Neural cell (in vitro differentiated cells): ENCODE data around the gene TCIRG1. TPM values are rescaled to one million over a fixed set of nuclear protein-coding genes. Genes with fewer than 3 reads are reported as not detected.

Experiments
- H2AFZ ChIP-seq: fragments of 200-600, 300-800 bp; sonication (generic), shearing (Covaris generic); 2 replicates; pipeline ENCODE4 v1.6.0; 2014; ENCODE audit warnings: low read depth, mild to moderate bottlenecking, antibody characterized with exemption, low read length, moderate library complexity
- H3F3A ChIP-seq: fragments of 200-600 bp; shearing (Covaris generic); 2 replicates; pipeline ENCODE4 v1.6.1; 2016; ENCODE audit warnings: mild to moderate bottlenecking, moderate library complexity, mixed read lengths, antibody characterized with exemption, low read length; ENCODE audit not compliant: insufficient read depth, poor library complexity, severe bottlenecking
- H3K27ac ChIP-seq: fragments of 200-600, 300-800 bp; sonication (generic), shearing (Covaris generic); 2 replicates; pipeline ENCODE4 v1.5.1; 2014; ENCODE audit warnings: mild to moderate bottlenecking, low read length, moderate library complexity
- H3K27me3 ChIP-seq: fragments of 300-800, 200-600 bp; sonication (generic), shearing (Covaris generic); 2 replicates; pipeline ENCODE4 v1.6.0; 2014; ENCODE audit warnings: mild to moderate bottlenecking, low read depth, low read length, moderate library complexity; ENCODE audit not compliant: insufficient read depth
- H3K36me3 ChIP-seq: fragments of 300-800, 200-600 bp; sonication (generic), shearing (Covaris generic); 2 replicates; pipeline ENCODE4 v1.5.1; 2014; ENCODE audit warnings: mild to moderate bottlenecking, antibody characterized with exemption, low read length, moderate library complexity; ENCODE audit not compliant: insufficient read depth
- H3K4me2 ChIP-seq: fragments of 300-800, 200-600 bp; sonication (generic), shearing (Covaris generic); 2 replicates; pipeline ENCODE4 v1.6.0; 2014; ENCODE audit warnings: mild to moderate bottlenecking, low read length
- H3K4me3 ChIP-seq: fragments of 300-800, 200-600 bp; sonication (generic), shearing (Covaris generic); 2 replicates; pipeline ENCODE4 v1.5.1; 2014; ENCODE audit warnings: mild to moderate bottlenecking, low read length, moderate library complexity
- H3K79me2 ChIP-seq: fragments of 200-600 bp; shearing (Covaris generic); replicated peaks from 2 replicates; pipeline ENCODE4 v1.6.0; 2014; ENCODE audit warnings: mild to moderate bottlenecking, low read length, moderate library complexity; ENCODE audit not compliant: insufficient read depth
- H3K9ac ChIP-seq: fragments of 300-800, 200-600 bp; sonication (generic), shearing (Covaris generic); 2 replicates; pipeline ENCODE4 v1.6.1; 2016; ENCODE audit warnings: mild to moderate bottlenecking, low read length, mixed read lengths
- H3K9me2 ChIP-seq: fragments of 200-600 bp; shearing (Covaris generic); 2 replicates; pipeline ENCODE4 v1.6.1; 2016; ENCODE audit warnings: mild to moderate bottlenecking, low read length, mixed read lengths; ENCODE audit not compliant: insufficient read depth
- H3K9me3 ChIP-seq: fragments of 200-600, 300-800 bp; sonication (generic), shearing (Covaris generic); 2 replicates; pipeline ENCODE4 v1.6.1; 2016; ENCODE audit warnings: mild to moderate bottlenecking, mixed run types, low read length, moderate library complexity, mixed read lengths
- H4K20me1 ChIP-seq: fragments of 200-600 bp; shearing (Covaris generic); 2 replicates; pipeline ENCODE4 v1.6.1; 2016; ENCODE audit warnings: mild to moderate bottlenecking, mixed run types; ENCODE audit not compliant: insufficient read depth
- CTCF ChIP-seq: fragments of 450-650 bp; IDR thresholded peaks from 2 replicates; pipeline ENCODE4 v1.5.1; 2014; ENCODE audit warnings: antibody characterized with exemption, mild to moderate bottlenecking, moderate library complexity; ENCODE audit not compliant: poor library complexity, severe bottlenecking
- EP300 ChIP-seq: fragments of 450-650 bp; conservative IDR thresholded peaks from 2 replicates; pipeline ENCODE4 v1.6.1; 2014; ENCODE audit warnings: antibody characterized with exemption, mild to moderate bottlenecking, moderate library complexity; ENCODE audit not compliant: poor library complexity, severe bottlenecking
- EZH2 ChIP-seq: fragments of 200-600, 300-800 bp; shearing (Covaris generic), sonication (generic); IDR thresholded peaks from 2 replicates; pipeline ENCODE4 v1.6.1; 2014; ENCODE audit warnings: antibody characterized with exemption, low read length, borderline replicate concordance, mild to moderate bottlenecking; ENCODE audit not compliant: insufficient read depth, poor library complexity, severe bottlenecking
- MXI1 ChIP-seq: fragments of 450-650 bp; conservative IDR thresholded peaks from 2 replicates; pipeline ENCODE4 v1.6.1; 2014; ENCODE audit warnings: antibody characterized with exemption, mild to moderate bottlenecking; ENCODE audit not compliant: poor library complexity, severe bottlenecking
- POLR2AphosphoS5 ChIP-seq: IDR thresholded peaks from 2 replicates; pipeline ENCODE4 v1.6.1; 2012
- RAD21 ChIP-seq: fragments of 450-650 bp; conservative IDR thresholded peaks from 2 replicates; pipeline ENCODE4 v1.6.1; 2014; ENCODE audit warnings: antibody characterized with exemption, mild to moderate bottlenecking, moderate library complexity
- REST ChIP-seq: IDR thresholded peaks from 2 replicates; pipeline ENCODE4 v1.6.1; 2012; ENCODE audit warnings: borderline replicate concordance
- SMC3 ChIP-seq: fragments of 450-650 bp; conservative IDR thresholded peaks from 2 replicates; pipeline ENCODE4 v1.6.1; 2014; ENCODE audit warnings: antibody characterized with exemption, mild to moderate bottlenecking, moderate library complexity; ENCODE audit not compliant: poor library complexity
- TAF1 ChIP-seq: IDR thresholded peaks from 2 replicates; pipeline ENCODE4 v1.6.1; 2012; ENCODE audit warnings: low read depth
- polyA plus RNA-seq: library from polyadenylated mRNA; depleted of rRNA; stranded (reverse); fragments of >200 nt; gene quantifications from 2 replicates; pipeline ENCODE4 v1.2.3, GENCODE V29; 2014

Gene TCIRG1
- polyA plus RNA-seq, 1 donor from 2014 or later = 1.8 TPM

- Histone ChIP-seq H3K79me2 (no peaks in the 10 kb centered on the region), H3K27me3 (no peaks in the 10 kb centered on the region), H2AFZ (no peak overlapping the region), H3K4me3 (no peak overlapping the region), H3K9me2 (no peaks in the 10 kb centered on the region), H3K27ac (no peak overlapping the region), H3K36me3 (no peaks in the 10 kb centered on the region), H3K9ac (no peak overlapping the region), H3K4me2 (no peak overlapping the region), H4K20me1 (no peaks in the 10 kb centered on the region), H3K9me3 (no peaks in the 10 kb centered on the region), H3F3A (no peaks in the 10 kb centered on the region)
- TF ChIP-seq MXI1 (no peak), TAF1 (no peak), CTCF (no peak), EZH2 (no peak), SMC3 (no peak), EP300 (no peak), REST (no peak), RAD21 (no peak), POLR2AphosphoS5 (no peak)
Observed at GRCh38 chr11:68081691-68082090, 42.9 kb downstream of the TCIRG1 start.

- Histone ChIP-seq H3K4me3 (no peak overlapping the region), H3K9ac (no peak overlapping the region), H2AFZ (no peak overlapping the region), H3K9me3 (no peaks in the 10 kb centered on the region), H3K79me2 (no peaks in the 10 kb centered on the region), H3K36me3 (no peaks in the 10 kb centered on the region), H3K9me2 (no peaks in the 10 kb centered on the region), H4K20me1 (no peaks in the 10 kb centered on the region), H3F3A (no peaks in the 10 kb centered on the region), H3K27ac (no peak overlapping the region), H3K27me3 (no peaks in the 10 kb centered on the region), H3K4me2 (no peak overlapping the region)
- TF ChIP-seq EP300 (no peak), REST (no peak)
Observed at GRCh38 chr11:68082481-68082880, 43.7 kb downstream of the TCIRG1 start.
